ENCODE results near the gene CPLX3.

DNA sequence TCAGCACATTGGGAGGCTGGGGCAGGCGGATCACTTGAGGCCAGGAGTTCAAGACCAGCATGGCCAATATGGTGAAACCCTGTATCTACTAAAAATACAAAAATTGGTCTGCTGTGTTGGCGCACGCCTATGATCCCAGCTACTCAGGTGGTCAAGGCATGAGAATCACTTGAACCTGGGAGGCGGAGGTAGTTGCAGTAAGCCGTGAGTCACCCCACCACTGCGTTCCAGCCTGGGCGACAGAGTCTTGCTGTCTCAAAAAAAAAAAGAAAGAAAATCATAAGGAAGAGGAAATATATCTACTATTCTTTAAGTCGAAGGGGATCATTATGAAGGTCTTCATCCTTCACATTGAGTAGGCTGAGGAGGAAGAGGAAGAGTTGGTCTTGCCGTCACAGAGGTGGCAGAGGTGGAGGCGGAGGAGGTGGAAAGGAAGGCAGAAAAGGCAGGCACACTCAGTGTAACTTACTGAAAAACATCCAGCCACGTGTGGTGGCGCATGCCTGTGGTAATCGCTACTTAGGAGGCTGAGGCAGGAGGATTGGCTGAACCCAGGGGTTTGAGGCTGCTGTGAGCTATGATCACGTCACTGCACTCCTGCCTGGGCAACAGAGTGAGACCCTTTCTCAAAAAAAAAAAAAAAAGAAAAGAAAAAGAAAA is 30.3 kb upstream of the CPLX3 start:
- TF ChIP-seq POLR2A (IDR thresholded peaks at IDR 0.05; ENCODE audit: low read depth, low read length) (no peak), POLR2AphosphoS5 (IDR thresholded peaks at IDR 0.05; ENCODE audit: low read depth, low read length) (no peak), TAF1 (IDR thresholded peaks at IDR 0.05; ENCODE audit: borderline replicate concordance, low read depth, low read length) (no peak)

Measured in GM12892 (cell line).